PC-9 (cell line): ENCODE results near the gene MMS22L. TPM values are rescaled to one million over a fixed set of nuclear protein-coding genes. Genes with fewer than 3 reads are reported as not detected.

Experiments used
- BruUV-seq: library from RNA; stranded (reverse); fragments of 400-500 nt; replicated peaks from 2 replicates; lab custom pipeline; 2021; lab: Mats Ljungman, UMichigan
- CTCF ChIA-PET: fragments of 300-600 bp; sonication (Branson Sonifier 250); formaldehyde crosslinking; loops from one replicate; lab custom pipeline; 2022; ENCODE audit warnings: antibody characterized with exemption; lab: Charles Lee
- POLR2A ChIA-PET: fragments of 300-600 bp; sonication (Branson Sonifier 250); formaldehyde crosslinking; loops from one replicate; lab custom pipeline; 2022; ENCODE audit warnings: antibody characterized with exemption; ENCODE audit not compliant: unreplicated experiment; lab: Charles Lee
- DNase-seq, 2 experiments: peaks; one replicate each; pipeline versions ENCODE4 v3.0.0 to v3.0.0-alpha.2; 2015 to 2022; ENCODE audit warnings: mixed read lengths in 1 of 2
- H2AFZ ChIP-seq: fragments of 200-600 bp; sonication (generic); 2 replicates; pipeline ENCODE4 v1.8.1; 2017; ENCODE audit warnings: antibody characterized with exemption
- H3F3A ChIP-seq: fragments of 200-600 bp; sonication (generic); 2 replicates; pipeline ENCODE4 v1.8.1; 2017; ENCODE audit warnings: antibody characterized with exemption, mild to moderate bottlenecking, low read depth; ENCODE audit not compliant: insufficient read depth
- H3K27ac ChIP-seq: fragments of 200-600 bp; sonication (generic); 2 replicates; pipeline ENCODE4 v1.6.1; 2016; ENCODE audit warnings: mixed run types
- H3K27me3 ChIP-seq: fragments of 200-600 bp; sonication (generic); 2 replicates; pipeline ENCODE4 v1.6.1; 2016; ENCODE audit warnings: low read depth, mixed run types; ENCODE audit not compliant: insufficient read depth
- H3K36me3 ChIP-seq: fragments of 200-600 bp; sonication (generic); 2 replicates; pipeline ENCODE4 v1.6.1; 2016; ENCODE audit warnings: low read depth, mixed run types
- H3K4me1 ChIP-seq: fragments of 200-600 bp; sonication (generic); replicated peaks from 2 replicates; pipeline ENCODE4 v1.6.1; 2016; ENCODE audit warnings: mixed run types; ENCODE audit not compliant: insufficient read depth
- H3K4me2 ChIP-seq: fragments of 200-600 bp; sonication (generic); 2 replicates; pipeline ENCODE4 v1.6.1; 2017; ENCODE audit warnings: mixed run types
- H3K4me3 ChIP-seq: fragments of 200-600 bp; sonication (generic); 2 replicates; pipeline ENCODE4 v1.6.1; 2016; ENCODE audit warnings: mixed run types
- H3K79me2 ChIP-seq: fragments of 200-600 bp; sonication (generic); 2 replicates; pipeline ENCODE4 v1.6.1; 2017; ENCODE audit warnings: low read depth, mixed run types
- H3K9me2 ChIP-seq: fragments of 200-600 bp; sonication (generic); 2 replicates; pipeline ENCODE4 v1.8.1; 2017; ENCODE audit warnings: mild to moderate bottlenecking; ENCODE audit not compliant: insufficient read depth
- H3K9me3 ChIP-seq: fragments of 200-600 bp; sonication (generic); 2 replicates; pipeline ENCODE4 v1.8.1; 2016; ENCODE audit warnings: low read depth; ENCODE audit not compliant: insufficient read depth
- H4K20me1 ChIP-seq: fragments of 200-600 bp; sonication (generic); 2 replicates; pipeline ENCODE4 v1.8.1; 2017; ENCODE audit not compliant: insufficient read depth
- CTCF ChIP-seq: fragments of 200-600 bp; sonication (generic); conservative IDR thresholded peaks from 2 replicates; pipeline ENCODE4 v1.6.1; 2017; ENCODE audit warnings: mixed run types, antibody characterized with exemption, mild to moderate bottlenecking, moderate library complexity
- EZH2 ChIP-seq: fragments of 200-600 bp; sonication (generic); IDR thresholded peaks from 2 replicates; pipeline ENCODE4 v1.8.0; 2017; ENCODE audit warnings: antibody characterized with exemption, low read depth
- intact Hi-C: fragments of 100-400 bp; cut with micrococcal nuclease; formaldehyde crosslinking; loops from one replicate; pipeline ENCODE4 v1.10.0; 2022; ENCODE audit not compliant: unreplicated experiment
- total RNA-seq: library from RNA; stranded (reverse); gene quantifications from 2 replicates; pipeline ENCODE4 v1.2.3, GENCODE V29; 2021

Gene MMS22L
- total RNA-seq, 1 experiment from 2014 or later = 43.6 TPM

DNA sequence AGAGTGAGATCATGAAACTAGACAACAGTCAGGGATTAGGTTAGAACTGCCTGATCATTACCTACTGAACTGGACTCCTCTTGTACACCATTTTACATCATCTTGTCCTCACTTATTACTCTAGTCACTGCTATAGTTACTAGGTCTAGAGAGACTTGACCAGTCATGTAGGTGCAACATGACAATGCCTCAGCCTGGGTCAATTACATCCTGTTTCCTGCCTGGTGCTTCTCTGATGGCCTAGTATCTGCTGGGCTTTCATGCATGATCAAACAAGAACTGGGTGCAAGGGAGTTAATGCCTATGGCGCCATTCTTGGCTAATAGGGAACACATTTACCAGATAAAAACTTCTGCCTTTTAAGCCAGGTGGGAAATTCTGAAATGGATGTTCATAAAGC lies 39.2 kb upstream of the MMS22L start:
- no peaks in the 10 kb centered on the region for H4K20me1 ChIP-seq

GRCh38 chr6:97316978-97317377 lies 34.0 kb upstream of the MMS22L start:
- DNase-seq = no peak
- no peak overlapping the region for H3K27ac ChIP-seq
- no peaks in the 10 kb centered on the region for H3K36me3 ChIP-seq
- ChIA-PET CTCF (no interaction called here), POLR2A (no interaction called here)
- H3K27me3 ChIP-seq = no peaks in the 10 kb centered on the region
- H3K4me3 ChIP-seq = no peak overlapping the region
- BruUV-seq = no TSS peak
- no peaks in the 10 kb centered on the region for H3F3A ChIP-seq
- H3K9me3 ChIP-seq = no peaks in the 10 kb centered on the region
- H4K20me1 ChIP-seq = no peaks in the 10 kb centered on the region
- H3K4me2 ChIP-seq = no peak overlapping the region
- H3K4me1 ChIP-seq = no peaks in the 10 kb centered on the region
- TF ChIP-seq EZH2 (no peak), CTCF (no peak)
- H3K9me2 ChIP-seq = no peaks in the 10 kb centered on the region
- H2AFZ ChIP-seq = no peak overlapping the region
- no peaks in the 10 kb centered on the region for H3K79me2 ChIP-seq
- intact Hi-C loops = no loop called here

More for the DNA sequence above, 39.2 kb upstream of the MMS22L start:
- intact Hi-C loops = no loop called here
- no TSS peak for BruUV-seq
- no peak for DNase-seq
- no peak overlapping the region for H3K4me3 ChIP-seq
- no peaks in the 10 kb centered on the region for H3K4me1 ChIP-seq
- H2AFZ ChIP-seq = no peak overlapping the region
- no peak overlapping the region for H3K27ac ChIP-seq
- POLR2A ChIA-PET = no interaction called here
- no peaks in the 10 kb centered on the region for H3K9me3 ChIP-seq
- CTCF ChIA-PET = no interaction called here
- no peak for TF ChIP-seq EZH2
- no peak for TF ChIP-seq CTCF
- H3K27me3 ChIP-seq = no peaks in the 10 kb centered on the region
- H3K79me2 ChIP-seq = no peaks in the 10 kb centered on the region
- H3K36me3 ChIP-seq = no peaks in the 10 kb centered on the region
- no peaks in the 10 kb centered on the region for H3K9me2 ChIP-seq
- H3F3A ChIP-seq = no peaks in the 10 kb centered on the region; the same call in 1 of the 2 replicates
- no peak overlapping the region for H3K4me2 ChIP-seq

- H3F3A ChIP-seq = no peaks in the 10 kb centered on the region
- H3K27me3 ChIP-seq = no peaks in the 10 kb centered on the region
- TF ChIP-seq EZH2 (no peak), CTCF (no peak)
- H3K36me3 ChIP-seq = no peaks in the 10 kb centered on the region
- BruUV-seq = no TSS peak
- intact Hi-C loops = no loop called here
- no peaks in the 10 kb centered on the region for H3K9me2 ChIP-seq
- CTCF ChIA-PET = no interaction called here
- no peak overlapping the region for H3K4me3 ChIP-seq
- POLR2A ChIA-PET = no interaction called here
- no peak overlapping the region for H3K27ac ChIP-seq
- no peaks in the 10 kb centered on the region for H4K20me1 ChIP-seq
- H3K9me3 ChIP-seq = no peaks in the 10 kb centered on the region
- H3K4me1 ChIP-seq = no peaks in the 10 kb centered on the region
- DNase-seq = peak in 1 of 2 experiments; percentile 38
- H2AFZ ChIP-seq = peak overlapping the region; percentile 21
- H3K79me2 ChIP-seq = no peaks in the 10 kb centered on the region
- no peak overlapping the region for H3K4me2 ChIP-seq
Measured at GRCh38 chr6:97312241-97312640, 29.2 kb upstream of the MMS22L start.
